ENCODE data around the gene RUBCNL.

Gene RUBCNL

GRCh38 chr13:46345398-46345797 is 41.7 kb downstream of the RUBCNL start:
- TF ChIP-seq REST (IDR thresholded peaks at IDR 0.05; ENCODE audit: insufficient read depth in 1 of 2, low read depth in 2 of 2, low read length in 2 of 2): no peak

- no peak for TF ChIP-seq POLR2AphosphoS5 (IDR thresholded peaks at IDR 0.05; ENCODE audit: low read depth, low read length)
- TF ChIP-seq TAF1 (IDR thresholded peaks at IDR 0.05; ENCODE audit: borderline replicate concordance, insufficient read depth, low read length): no peak
- no peak for TF ChIP-seq REST (IDR thresholded peaks at IDR 0.05; ENCODE audit: insufficient read depth in 1 of 2, low read depth in 2 of 2, low read length in 2 of 2)
- TF ChIP-seq FOXP2 (optimal IDR thresholded peaks at IDR 0.05; ENCODE audit: borderline replicate concordance, extremely low read depth, extremely low read length, insufficient read depth): no peak
- TF ChIP-seq SIN3A (IDR thresholded peaks at IDR 0.05; ENCODE audit: borderline replicate concordance, insufficient read depth, low read length): no peak
Measured at GRCh38 chr13:46343279-46343994, 43.6 kb downstream of the RUBCNL start.

- no peak for TF ChIP-seq SIN3A (IDR thresholded peaks at IDR 0.05; ENCODE audit: borderline replicate concordance, insufficient read depth, low read length)
- TF ChIP-seq REST (IDR thresholded peaks at IDR 0.05; ENCODE audit: insufficient read depth in 1 of 2, low read depth in 2 of 2, low read length in 2 of 2): no peak
- no peak for TF ChIP-seq TAF1 (IDR thresholded peaks at IDR 0.05; ENCODE audit: borderline replicate concordance, insufficient read depth, low read length)
- TF ChIP-seq FOXP2 (optimal IDR thresholded peaks at IDR 0.05; ENCODE audit: borderline replicate concordance, extremely low read depth, extremely low read length, insufficient read depth): no peak
- no peak for TF ChIP-seq POLR2AphosphoS5 (IDR thresholded peaks at IDR 0.05; ENCODE audit: low read depth, low read length)
Measured at GRCh38 chr13:46342538-46342937, 44.5 kb downstream of the RUBCNL start.

- TF ChIP-seq REST (IDR thresholded peaks at IDR 0.05; ENCODE audit: insufficient read depth in 1 of 2, low read depth in 2 of 2, low read length in 2 of 2): no peak
- TF ChIP-seq FOXP2 (optimal IDR thresholded peaks at IDR 0.05; ENCODE audit: borderline replicate concordance, extremely low read depth, extremely low read length, insufficient read depth): no peak
- no peak for TF ChIP-seq TAF1 (IDR thresholded peaks at IDR 0.05; ENCODE audit: borderline replicate concordance, insufficient read depth, low read length)
- no peak for TF ChIP-seq SIN3A (IDR thresholded peaks at IDR 0.05; ENCODE audit: borderline replicate concordance, insufficient read depth, low read length)
- TF ChIP-seq POLR2AphosphoS5 (IDR thresholded peaks at IDR 0.05; ENCODE audit: low read depth, low read length): no peak
Measured at GRCh38 chr13:46341112-46341711, 45.8 kb downstream of the RUBCNL start.
